HL-60 (cell line): ENCODE data around the gene MAP2K5.

Source experiments
- DNase-seq, 2 experiments: peaks; one replicate each; pipeline ENCODE4 v3.0.0-alpha.2; 2010 to 2020; ENCODE audit warnings: low read depth in 1 of 2, low spot score in 1 of 2
- H3K27ac ChIP-seq: fragments of 250-450 bp; sonication (Bioruptor Pico); replicated peaks from 2 replicates; pipeline ENCODE4 v1.5.1; 2020; ENCODE audit warnings: mild to moderate bottlenecking, moderate library complexity
- H3K27me3 ChIP-seq: fragments of 250-450 bp; sonication (Bioruptor Pico); 2 replicates; pipeline ENCODE4 v1.5.1; 2021; ENCODE audit warnings: mild to moderate bottlenecking, moderate library complexity; ENCODE audit not compliant: insufficient read depth, poor library complexity, severe bottlenecking
- H3K4me3 ChIP-seq: replicated peaks from 2 replicates; pipeline ENCODE4 v1.5.1; 2011; ENCODE audit warnings: mild to moderate bottlenecking, control low read depth, low read length; ENCODE audit not compliant: insufficient read depth
- CTCF ChIP-seq: IDR thresholded peaks from one replicate; pipeline ENCODE4 v1.5.1; 2011; ENCODE audit warnings: low read length, control low read depth, inconsistent platforms; ENCODE audit not compliant: insufficient read depth
- GABPA ChIP-seq: IDR thresholded peaks from 2 replicates; pipeline ENCODE4 v1.6.1; 2012; ENCODE audit warnings: low read depth
- POLR2AphosphoS5 ChIP-seq: IDR thresholded peaks from 2 replicates; pipeline ENCODE4 v1.6.1; 2012; ENCODE audit warnings: low read depth
- REST ChIP-seq: IDR thresholded peaks from 2 replicates; pipeline ENCODE4 v1.6.1; 2012; ENCODE audit warnings: low read depth; ENCODE audit not compliant: insufficient replicate concordance
- SPI1 ChIP-seq: IDR thresholded peaks from 2 replicates; pipeline ENCODE4 v1.6.1; 2012; ENCODE audit warnings: low read depth, mild to moderate bottlenecking, borderline replicate concordance

The MAP2K5 gene

GRCh38 chr15:67843571-67844387, 301.3 kb downstream of the MAP2K5 start:
- TF ChIP-seq GABPA (no peak), SPI1 (no peak), REST (no peak), CTCF (no peak), POLR2AphosphoS5 (no peak)
- H3K27me3 ChIP-seq, result no peaks in the 10 kb centered on the region
- no peak overlapping the region for H3K4me3 ChIP-seq
- DNase-seq, result no peak
- H3K27ac ChIP-seq, result no peak overlapping the region

- H3K27ac ChIP-seq, result no peak overlapping the region
- no peak overlapping the region for H3K4me3 ChIP-seq
- TF ChIP-seq POLR2AphosphoS5 (no peak), CTCF (no peak), SPI1 (no peak), GABPA (no peak), REST (no peak)
- DNase-seq, result no peak
- no peaks in the 10 kb centered on the region for H3K27me3 ChIP-seq
These were observed 303.5 kb downstream of the MAP2K5 start for GRCh38 chr15:67845974-67846373.

- TF ChIP-seq CTCF (no peak), GABPA (no peak), POLR2AphosphoS5 (no peak), REST (no peak), SPI1 (no peak)
- Histone ChIP-seq H3K27me3 (no peaks in the 10 kb centered on the region), H3K4me3 (no peak overlapping the region), H3K27ac (no peak overlapping the region)
- no peak for DNase-seq
These were observed 307.0 kb downstream of the MAP2K5 start for GRCh38 chr15:67849538-67849937.
